ENCODE measurements around the gene MAMDC4. TPM values are rescaled to one million over a fixed set of nuclear protein-coding genes. Genes with fewer than 3 reads are reported as not detected.
"Not testable (repeated sequence)": the region's sequence is repeated elsewhere in the genome, so short reads cannot be mapped to it uniquely, and the experiment has no call there.

The MAMDC4 gene
- total and polyA plus RNA-seq, 8 donors = 1.1 to 317 (median 4.5) TPM

GRCh38 chr9:136840877-136841645 lies 11.1 kb upstream of the MAMDC4 start:
- no peak overlapping the region for H3K4me3 ChIP-seq

GRCh38 chr9:136841646-136842379 lies 10.3 kb upstream of the MAMDC4 start:
- DNase-seq; H3K9me3 ChIP-seq; intact Hi-C loops (cut with DNase I; ENCODE audit: low total_unique reads): not testable (repeated sequence)
- Histone ChIP-seq H3K36me3 (peaks cover 12 to 40% (median 38%) of the 10 kb centered on the region in 4 donors), H3K27ac (peak overlapping the region; percentile 46 to 70 (median 58)), H3K27me3 (peaks cover 12 to 43% (median 34%) of the 10 kb centered on the region in 3 donors), H3K4me1 (peaks cover 47 to 66% (median 64%) of the 10 kb centered on the region in 4 donors), H3K4me3 (peak overlapping the region; percentile 42 to 55 (median 46))
- 36 to 53% (median 41%) methylated on average over 8 to 16 of the region's 16 CpGs for whole genome bisulfite sequencing, 5 donors

More at GRCh38 chr9:136840877-136841645, 11.1 kb upstream of the MAMDC4 start:
- peaks cover 40 to 59% (median 58%) of the 10 kb centered on the region in 4 donors for H3K4me1 ChIP-seq
- TF ChIP-seq EP300 (IDR thresholded peaks at IDR 0.05) (no peak), POLR2AphosphoS5 (IDR thresholded peaks at IDR 0.05) (peak in 1 of 3 donors; percentile 27)
- DNase-seq = peak; percentile 86 to 91
- peaks cover 12 to 48% (median 45%) of the 10 kb centered on the region in 4 donors for H3K36me3 ChIP-seq
- H3K9me3 ChIP-seq = no peaks in the 10 kb centered on the region
- intact Hi-C loops (cut with DNase I; ENCODE audit: low total_unique reads) = no loop called here
- peaks cover 12 to 36% (median 27%) of the 10 kb centered on the region in 3 donors for H3K27me3 ChIP-seq
- 42 to 57% (median 52%) methylated on average over 17 to 28 of the region's 28 CpGs for WGBS, 5 donors
- H3K27ac ChIP-seq = peak overlapping the region; percentile 46 to 70 (median 58)

DNA sequence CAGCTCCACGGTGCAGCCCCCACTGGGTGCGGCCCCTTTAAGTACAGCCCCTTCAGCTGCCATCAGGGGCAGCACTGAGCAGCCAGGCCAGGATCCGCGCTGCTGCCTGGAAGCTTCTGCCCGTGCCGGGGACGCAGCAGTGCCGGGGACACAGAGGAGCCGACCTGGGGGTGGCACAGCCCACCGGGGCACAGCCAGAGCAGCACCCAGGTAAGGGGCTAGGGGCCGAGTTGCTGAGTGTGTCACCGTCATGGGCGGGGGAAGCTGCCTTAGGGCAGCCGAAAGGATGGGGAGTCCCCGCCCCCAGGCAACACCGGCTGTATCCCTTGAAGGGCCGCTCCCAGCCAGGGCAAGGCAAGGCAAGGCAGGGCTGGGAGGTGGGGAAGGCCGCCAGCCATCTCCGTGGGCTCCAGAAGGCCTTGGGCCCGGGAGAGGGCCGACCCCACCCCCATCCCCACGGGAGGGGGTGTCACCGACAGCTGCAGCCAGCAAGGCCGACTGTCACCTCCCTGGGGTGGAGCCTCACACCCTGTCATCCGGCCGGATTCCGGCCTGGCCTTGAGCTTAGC lies 9.7 kb upstream of the MAMDC4 start, which contains the start of gene AJM1:
Gene AJM1 (plus strand): TSS at position 99 of the 569 bp plus-strand sequence. CDS start 1,937 bp downstream, outside the sequence.
- 0 to 3% (median 2%) methylated on average over 10 to 27 of the region's 27 CpGs for WGBS, 5 donors

GRCh38 chr9:136843159-136843800 lies 8.9 kb upstream of the MAMDC4 start:
- Histone ChIP-seq H3K4me1 (peaks cover 61 to 81% (median 78%) of the 10 kb centered on the region in 4 donors), H3K27ac (peak overlapping the region in 2 of 5 donors; percentile 8 to 31)
- intact Hi-C loops (cut with DNase I; ENCODE audit: low total_unique reads) = not testable (repeated sequence)

More for the DNA sequence above, 9.7 kb upstream of the MAMDC4 start, which contains the start of gene AJM1:
- intact Hi-C loops (cut with DNase I; ENCODE audit: low total_unique reads); H3K9me3 ChIP-seq: not testable (repeated sequence)
- Histone ChIP-seq H3K36me3 (peaks cover 12 to 34% (median 31%) of the 10 kb centered on the region in 4 donors), H3K4me3 (peak within 1 kb of the TSS; percentile 42 to 55 (median 46)), H3K27me3 (peaks cover 12 to 50% (median 41%) of the 10 kb centered on the region in 3 donors), H3K4me1 (peaks cover 54 to 72% (median 70%) of the 10 kb centered on the region in 4 donors), H3K27ac (peak within 1 kb of the TSS; percentile 46 to 70 (median 58))
- peak; percentile 78 to 93 for DNase-seq
- TF ChIP-seq CTCF (IDR thresholded peaks at IDR 0.05) = peak in 5 of 7 experiments; percentile 62 to 89 (median 84)
- TF ChIP-seq POLR2AphosphoS5 (IDR thresholded peaks at IDR 0.05) = peak in 1 of 3 donors; percentile 59

DNA sequence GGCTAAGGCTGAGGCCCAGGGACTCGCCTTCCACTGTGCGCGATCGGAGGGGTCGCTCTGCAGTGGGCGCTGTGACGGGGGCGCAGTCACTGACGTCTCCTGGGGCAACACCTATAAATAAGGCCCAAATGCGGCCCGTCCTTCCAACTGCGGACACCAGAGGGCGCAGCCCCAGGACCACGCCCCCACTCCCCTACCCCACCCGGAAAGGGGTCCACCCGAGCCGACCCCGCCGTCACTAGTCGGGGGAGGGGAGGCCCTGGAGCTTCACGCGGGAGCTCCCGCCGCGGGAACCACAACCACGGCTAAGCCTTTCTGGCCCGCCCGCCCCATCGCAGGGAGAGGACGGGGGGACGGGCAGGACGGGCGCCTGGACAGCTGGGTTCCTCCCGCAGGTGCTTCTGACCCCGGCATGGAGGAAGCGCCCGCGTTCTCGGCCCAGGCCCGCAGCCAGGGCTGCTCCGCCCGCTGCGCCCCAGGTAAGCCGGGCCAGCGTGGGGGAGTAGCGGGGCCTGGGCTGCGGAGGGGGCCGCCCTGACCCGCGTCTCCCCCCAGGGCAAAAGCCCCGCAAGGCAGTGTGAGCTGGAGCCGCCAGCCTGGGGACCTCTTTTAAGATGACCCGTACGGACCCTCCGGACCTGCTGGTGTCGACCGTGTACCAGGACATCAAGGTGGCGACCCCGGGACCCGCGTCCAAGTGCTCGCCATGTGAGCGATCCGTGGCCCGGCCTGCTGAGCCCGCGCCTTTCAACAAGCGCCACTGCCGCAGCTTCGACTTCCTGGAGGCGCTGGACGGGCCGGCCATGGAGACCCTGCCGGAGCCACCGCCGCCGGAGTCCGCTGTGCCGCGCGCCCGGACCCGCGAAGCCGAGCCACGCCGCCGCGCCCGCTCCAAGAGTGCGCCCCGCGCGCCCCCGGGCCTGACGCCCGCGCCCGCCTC lies 8.1 kb upstream of the MAMDC4 start:
- intact Hi-C loops (cut with DNase I; ENCODE audit: low total_unique reads) = not testable (repeated sequence)

More at GRCh38 chr9:136843159-136843800, 8.9 kb upstream of the MAMDC4 start:
- 12 to 14% (median 13%) methylated on average over 11 to 21 of the region's 21 CpGs for WGBS, 5 donors
- DNase-seq, H3K9me3 ChIP-seq: not testable (repeated sequence)
- H3K27me3 ChIP-seq = peaks cover 12 to 58% (median 41%) of the 10 kb centered on the region in 3 donors
- peak overlapping the region in 2 of 4 donors; percentile 49 to 55 for H3K4me3 ChIP-seq
- H3K36me3 ChIP-seq = peaks cover 12 to 26% (median 23%) of the 10 kb centered on the region in 4 donors

More for the DNA sequence above, 8.1 kb upstream of the MAMDC4 start:
- H3K4me3 ChIP-seq = peak overlapping the region in 3 of 4 donors; percentile 3 to 55 (median 10)
- H3K9me3 ChIP-seq, H3K27ac ChIP-seq: not testable (repeated sequence)
- WGBS, 5 donors = 4 to 8% (median 5%) methylated on average over 35 to 99 of the region's 99 CpGs
- DNase-seq = peak; percentile 55 to 67
- TF ChIP-seq CTCF (IDR thresholded peaks at IDR 0.05) = peak in 5 of 7 experiments; percentile 12 to 77 (median 73)
- H3K4me1 ChIP-seq = peaks cover 61 to 85% (median 84%) of the 10 kb centered on the region in 4 donors
- H3K27me3 ChIP-seq = peaks cover 12 to 62% (median 41%) of the 10 kb centered on the region in 3 donors
- H3K36me3 ChIP-seq = peaks cover 8 to 18% (median 15%) of the 10 kb centered on the region in 4 donors
